Measurements from ENCODE around the gene DDR2.

- TF ChIP-seq CTCF (conservative IDR thresholded peaks at IDR 0.05; ENCODE audit: low read length) (no peak), EZH2phosphoT487 (IDR thresholded peaks at IDR 0.05; ENCODE audit: borderline replicate concordance, low read depth, low read length) (no peak)
These were observed 150.4 kb downstream of the DDR2 start for GRCh38 chr1:162782671-162783070.

Measured in OCI-LY7 (cell line).